NCI-H748 treated with DMSO at 0.1 percent for 48 hours (cell line): ENCODE results near the gene YAF2.

ENCODE experiments used
- DNase-seq: peaks from one replicate; lab custom pipeline; 2025; lab: John Stamatoyannopoulos, UW

YAF2 gene

GRCh38 chr12:42238240-42239140 lies at the start of gene YAF2:
Gene YAF2 (minus strand): TSS chr12:42238248. CDS start chr12:42238180, 68 bp downstream.
- DNase-seq = peak; percentile 81

GRCh38 chr12:42286741-42287140 lies 48.7 kb upstream of the YAF2 start:
- no peak for DNase-seq

GRCh38 chr12:42285431-42285830 lies 47.4 kb upstream of the YAF2 start:
- no peak for DNase-seq

GRCh38 chr12:42284876-42285275 lies 46.8 kb upstream of the YAF2 start:
- no peak for DNase-seq

GRCh38 chr12:42284157-42284556 lies 46.1 kb upstream of the YAF2 start:
- no peak for DNase-seq

- DNase-seq = no peak
Observed at GRCh38 chr12:42283739-42284138, 45.7 kb upstream of the YAF2 start.

GRCh38 chr12:42282294-42282693 lies 44.2 kb upstream of the YAF2 start:
- DNase-seq = no peak

GRCh38 chr12:42281844-42282243 lies 43.8 kb upstream of the YAF2 start:
- DNase-seq = no peak

GRCh38 chr12:42281278-42281677 lies 43.2 kb upstream of the YAF2 start:
- no peak for DNase-seq

- DNase-seq = no peak
Observed at GRCh38 chr12:42278128-42278510, 40.1 kb upstream of the YAF2 start.

GRCh38 chr12:42277396-42278127 lies 39.5 kb upstream of the YAF2 start:
- no peak for DNase-seq

GRCh38 chr12:42275499-42275898 lies 37.5 kb upstream of the YAF2 start:
- no peak for DNase-seq

- DNase-seq = no peak
Observed at GRCh38 chr12:42273706-42274105, 35.7 kb upstream of the YAF2 start.

GRCh38 chr12:42270596-42270995 lies 32.5 kb upstream of the YAF2 start:
- DNase-seq = no peak

GRCh38 chr12:42267413-42268190 lies 29.6 kb upstream of the YAF2 start:
- no peak for DNase-seq

GRCh38 chr12:42266579-42267230 lies 28.7 kb upstream of the YAF2 start:
- no peak for DNase-seq

- no peak for DNase-seq
Observed at GRCh38 chr12:42262271-42262670, 24.2 kb upstream of the YAF2 start.

GRCh38 chr12:42261708-42262107 lies 23.7 kb upstream of the YAF2 start:
- DNase-seq = no peak

- no peak for DNase-seq
Observed at GRCh38 chr12:42260518-42260917, 22.5 kb upstream of the YAF2 start.

GRCh38 chr12:42259699-42260098 lies 21.7 kb upstream of the YAF2 start:
- DNase-seq = no peak

GRCh38 chr12:42255866-42256261 lies 17.8 kb upstream of the YAF2 start:
- no peak for DNase-seq
